ENCODE data around the gene AHI1. TPM values are rescaled to one million over a fixed set of nuclear protein-coding genes. Genes with fewer than 3 reads are reported as not detected.

Gene AHI1
- total RNA-seq, 1 experiment from 2014 or later: 8.9 TPM

DNA sequence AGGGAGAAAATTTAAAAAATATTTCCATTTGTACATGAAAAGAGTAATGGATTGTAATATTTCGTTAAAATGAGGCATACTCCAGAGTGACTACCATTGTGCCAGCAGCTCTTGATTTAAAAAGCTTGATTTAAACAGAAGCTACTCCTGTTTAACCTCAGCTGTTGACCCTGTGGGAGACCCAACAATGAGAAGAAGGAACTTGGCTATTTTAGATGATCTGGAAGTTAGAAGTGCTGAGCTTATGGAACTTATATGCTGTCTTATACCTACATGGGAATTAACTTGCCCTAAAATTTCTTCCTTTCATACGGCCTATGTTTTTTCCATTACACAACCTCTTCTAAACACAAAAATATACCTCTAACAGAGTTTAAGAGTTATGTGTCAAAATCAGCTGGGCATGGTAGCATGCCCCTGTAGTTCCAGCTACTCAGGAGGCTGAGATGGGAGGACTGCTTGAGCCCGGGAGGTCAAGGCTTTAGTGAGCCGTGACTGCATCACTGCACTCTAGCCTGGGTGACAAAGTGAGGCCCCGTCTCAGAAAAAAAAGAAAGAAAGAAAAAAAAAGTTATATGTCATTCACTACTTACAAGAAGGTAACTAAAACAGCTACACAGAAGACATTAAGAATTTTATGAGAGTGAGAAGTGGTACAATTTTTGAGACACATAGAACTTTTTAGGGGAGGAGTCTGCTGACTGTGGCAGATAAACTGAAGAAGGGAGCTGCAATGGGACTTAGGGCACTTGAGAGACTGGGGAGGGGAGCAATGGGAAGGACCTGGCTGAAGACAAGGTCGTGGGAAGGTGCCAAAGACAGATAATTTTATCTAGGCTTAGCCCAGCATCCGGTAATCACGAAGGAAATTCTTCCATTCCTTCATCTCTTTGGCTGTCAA, 176.6 kb downstream of the AHI1 start:
- DNase-seq (no peak), ATAC-seq (no peak)
- Histone ChIP-seq H2AFZ (ENCODE audit: low read length) (no peak overlapping the region), H3K9me2 (replicated peaks; ENCODE audit: low read length) (no peaks in the 10 kb centered on the region), H3K4me1 (ENCODE audit: insufficient read depth, low read length) (no peaks in the 10 kb centered on the region), H3K79me2 (ENCODE audit: low read length) (no peaks in the 10 kb centered on the region), H3K4me3 (ENCODE audit: low read length) (no peak overlapping the region), H4K20me1 (ENCODE audit: low read length) (no peaks in the 10 kb centered on the region), H3K9me3 (ENCODE audit: low read length) (no peaks in the 10 kb centered on the region), H3F3A (ENCODE audit: low read length, unreplicated experiment) (no peaks in the 10 kb centered on the region), H3K27ac (ENCODE audit: low read length) (no peak overlapping the region), H3K27me3 (ENCODE audit: low read length) (no peaks in the 10 kb centered on the region), H3K4me2 (ENCODE audit: low read length) (no peak overlapping the region), H3K9ac (ENCODE audit: low read length) (no peak overlapping the region), H3K36me3 (ENCODE audit: low read depth, low read length) (no peaks in the 10 kb centered on the region)
- ChIA-PET CTCF (no interaction called here), POLR2A (ENCODE audit: unreplicated experiment) (no interaction called here)
- TF ChIP-seq, protein P1, sequence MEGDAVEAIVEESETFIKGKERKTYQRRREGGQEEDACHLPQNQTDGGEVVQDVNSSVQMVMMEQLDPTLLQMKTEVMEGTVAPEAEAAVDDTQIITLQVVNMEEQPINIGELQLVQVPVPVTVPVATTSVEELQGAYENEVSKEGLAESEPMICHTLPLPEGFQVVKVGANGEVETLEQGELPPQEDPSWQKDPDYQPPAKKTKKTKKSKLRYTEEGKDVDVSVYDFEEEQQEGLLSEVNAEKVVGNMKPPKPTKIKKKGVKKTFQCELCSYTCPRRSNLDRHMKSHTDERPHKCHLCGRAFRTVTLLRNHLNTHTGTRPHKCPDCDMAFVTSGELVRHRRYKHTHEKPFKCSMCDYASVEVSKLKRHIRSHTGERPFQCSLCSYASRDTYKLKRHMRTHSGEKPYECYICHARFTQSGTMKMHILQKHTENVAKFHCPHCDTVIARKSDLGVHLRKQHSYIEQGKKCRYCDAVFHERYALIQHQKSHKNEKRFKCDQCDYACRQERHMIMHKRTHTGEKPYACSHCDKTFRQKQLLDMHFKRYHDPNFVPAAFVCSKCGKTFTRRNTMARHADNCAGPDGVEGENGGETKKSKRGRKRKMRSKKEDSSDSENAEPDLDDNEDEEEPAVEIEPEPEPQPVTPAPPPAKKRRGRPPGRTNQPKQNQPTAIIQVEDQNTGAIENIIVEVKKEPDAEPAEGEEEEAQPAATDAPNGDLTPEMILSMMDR (conservative IDR thresholded peaks at IDR 0.05; ENCODE audit: low read depth, low read length): no peak
- TF ChIP-seq EZH2 (IDR thresholded peaks at IDR 0.05; ENCODE audit: low read length, unreplicated experiment): no peak
- no peak for TF ChIP-seq EZH2phosphoT487 (IDR thresholded peaks at IDR 0.05; ENCODE audit: borderline replicate concordance, low read length)
- no TSS peak for BruUV-seq (replicated peaks)
- intact Hi-C loops (cut with micrococcal nuclease): no loop called here

DNA sequence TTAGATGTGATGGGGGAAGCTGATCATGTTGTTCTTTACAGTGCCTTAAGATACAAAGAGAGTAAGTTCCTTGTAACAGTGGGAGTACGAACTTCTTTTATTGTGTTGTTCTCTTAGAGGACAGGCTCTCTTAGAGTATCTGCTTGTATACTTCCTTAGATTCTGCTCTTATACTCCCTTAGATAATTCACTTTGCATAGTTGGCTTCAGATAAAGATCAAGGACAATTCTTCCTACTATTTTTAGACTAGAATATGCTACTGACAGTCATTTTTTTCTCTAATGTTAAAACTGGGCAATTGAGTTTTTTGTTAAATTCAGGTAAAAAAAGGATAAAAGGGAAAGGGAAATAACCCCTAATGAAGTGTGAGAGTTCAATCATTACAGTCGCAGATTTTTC, 177.7 kb downstream of the AHI1 start:
- Histone ChIP-seq H3K4me2 (ENCODE audit: low read length) (no peak overlapping the region), H3K9me3 (ENCODE audit: low read length) (no peaks in the 10 kb centered on the region), H3K4me3 (ENCODE audit: low read length) (no peak overlapping the region), H3K4me1 (ENCODE audit: insufficient read depth, low read length) (no peaks in the 10 kb centered on the region), H4K20me1 (ENCODE audit: low read length) (no peaks in the 10 kb centered on the region), H3K36me3 (ENCODE audit: low read depth, low read length) (no peaks in the 10 kb centered on the region), H3K9ac (ENCODE audit: low read length) (no peak overlapping the region), H3K27me3 (ENCODE audit: low read length) (no peaks in the 10 kb centered on the region), H3K79me2 (ENCODE audit: low read length) (no peaks in the 10 kb centered on the region), H3F3A (ENCODE audit: low read length, unreplicated experiment) (no peaks in the 10 kb centered on the region), H3K27ac (ENCODE audit: low read length) (no peak overlapping the region), H3K9me2 (replicated peaks; ENCODE audit: low read length) (no peaks in the 10 kb centered on the region), H2AFZ (ENCODE audit: low read length) (no peak overlapping the region)
- DNase-seq (no peak), ATAC-seq (no peak)
- no peak for TF ChIP-seq EZH2phosphoT487 (IDR thresholded peaks at IDR 0.05; ENCODE audit: borderline replicate concordance, low read length)
- TF ChIP-seq, protein P1 (conservative IDR thresholded peaks at IDR 0.05; ENCODE audit: low read depth, low read length): no peak
- TF ChIP-seq EZH2 (IDR thresholded peaks at IDR 0.05; ENCODE audit: low read length, unreplicated experiment): no peak
- BruUV-seq (replicated peaks): no TSS peak
- POLR2A ChIA-PET (ENCODE audit: unreplicated experiment): no interaction called here
- CTCF ChIA-PET: no interaction called here
- intact Hi-C loops (cut with micrococcal nuclease): no loop called here

Measured in PC-3 (cell line).